ENCODE results near the gene IKZF3. TPM values are rescaled to one million over a fixed set of nuclear protein-coding genes. Genes with fewer than 3 reads are reported as not detected.
A peak's percentile ranks its signal among the peaks of the same experiment; 100 is the strongest.

The IKZF3 gene
- polyA plus RNA-seq, 1 donor (not counting 4 experiments of a cell fraction or from before 2014, with no cell fraction given), result not detected

- Histone ChIP-seq H3K27ac (ENCODE audit: control insufficient read depth, insufficient read depth, low read length) (peak overlapping the region; percentile 96), H3K9me3 (ENCODE audit: control insufficient read depth, low read depth, low read length) (no peaks in the 10 kb centered on the region), H4K20me1 (ENCODE audit: control insufficient read depth, extremely low read depth, insufficient read depth, low read length) (no peaks in the 10 kb centered on the region), H3K9me1 (ENCODE audit: control insufficient read depth, extremely low read depth, insufficient read depth, low read length) (no peaks in the 10 kb centered on the region), H3K9ac (ENCODE audit: control insufficient read depth, extremely low read depth, insufficient read depth, low read length) (no peak overlapping the region), H3K4me1 (ENCODE audit: control insufficient read depth, extremely low read depth, insufficient read depth, low read length) (peaks cover 28% of the 10 kb centered on the region), H3K4me3 (ENCODE audit: control insufficient read depth in 2 of 3, extremely low read depth in 1 of 3, insufficient read depth in 2 of 3, low read depth in 1 of 3, low read length in 3 of 3) (no peak overlapping the region), H3K4me2 (ENCODE audit: control insufficient read depth, extremely low read depth, insufficient read depth, low read depth, low read length) (no peak overlapping the region), H3K36me3 (ENCODE audit: control insufficient read depth in 2 of 2, extremely low read depth in 1 of 2, insufficient read depth in 2 of 2, low read length in 2 of 2) (peaks cover 26 to 32% of the 10 kb centered on the region in 2 experiments), H3K27me3 (ENCODE audit: control insufficient read depth, extremely low read depth, insufficient read depth, low read length) (no peaks in the 10 kb centered on the region), H2AFZ (ENCODE audit: control insufficient read depth, low read length) (no peak overlapping the region), H3K79me2 (ENCODE audit: control insufficient read depth, insufficient read depth, low read length) (no peaks in the 10 kb centered on the region)
- dilution Hi-C loops (cut with MboI; ENCODE audit: extremely low pct_ligation_motif_present, low sequenced_read_pairs), result no loop called here
- no peak for FAIRE-seq
- no peak for DNase-seq (ENCODE audit: low read depth, low spot score)
- TF ChIP-seq, protein P1, sequence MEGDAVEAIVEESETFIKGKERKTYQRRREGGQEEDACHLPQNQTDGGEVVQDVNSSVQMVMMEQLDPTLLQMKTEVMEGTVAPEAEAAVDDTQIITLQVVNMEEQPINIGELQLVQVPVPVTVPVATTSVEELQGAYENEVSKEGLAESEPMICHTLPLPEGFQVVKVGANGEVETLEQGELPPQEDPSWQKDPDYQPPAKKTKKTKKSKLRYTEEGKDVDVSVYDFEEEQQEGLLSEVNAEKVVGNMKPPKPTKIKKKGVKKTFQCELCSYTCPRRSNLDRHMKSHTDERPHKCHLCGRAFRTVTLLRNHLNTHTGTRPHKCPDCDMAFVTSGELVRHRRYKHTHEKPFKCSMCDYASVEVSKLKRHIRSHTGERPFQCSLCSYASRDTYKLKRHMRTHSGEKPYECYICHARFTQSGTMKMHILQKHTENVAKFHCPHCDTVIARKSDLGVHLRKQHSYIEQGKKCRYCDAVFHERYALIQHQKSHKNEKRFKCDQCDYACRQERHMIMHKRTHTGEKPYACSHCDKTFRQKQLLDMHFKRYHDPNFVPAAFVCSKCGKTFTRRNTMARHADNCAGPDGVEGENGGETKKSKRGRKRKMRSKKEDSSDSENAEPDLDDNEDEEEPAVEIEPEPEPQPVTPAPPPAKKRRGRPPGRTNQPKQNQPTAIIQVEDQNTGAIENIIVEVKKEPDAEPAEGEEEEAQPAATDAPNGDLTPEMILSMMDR (optimal IDR thresholded peaks at IDR 0.05 in 1 of 3, IDR thresholded peaks at IDR 0.05 in 1 of 3, conservative IDR thresholded peaks at IDR 0.05 in 1 of 3; ENCODE audit: extremely low read depth in 1 of 3, insufficient read depth in 2 of 3, low read length in 3 of 3), result no peak
- TF ChIP-seq EZH2 (IDR thresholded peaks at IDR 0.05; ENCODE audit: low read length), result no peak
Measured at GRCh38 chr17:39742126-39742855, 121.8 kb downstream of the IKZF3 start.

DNA sequence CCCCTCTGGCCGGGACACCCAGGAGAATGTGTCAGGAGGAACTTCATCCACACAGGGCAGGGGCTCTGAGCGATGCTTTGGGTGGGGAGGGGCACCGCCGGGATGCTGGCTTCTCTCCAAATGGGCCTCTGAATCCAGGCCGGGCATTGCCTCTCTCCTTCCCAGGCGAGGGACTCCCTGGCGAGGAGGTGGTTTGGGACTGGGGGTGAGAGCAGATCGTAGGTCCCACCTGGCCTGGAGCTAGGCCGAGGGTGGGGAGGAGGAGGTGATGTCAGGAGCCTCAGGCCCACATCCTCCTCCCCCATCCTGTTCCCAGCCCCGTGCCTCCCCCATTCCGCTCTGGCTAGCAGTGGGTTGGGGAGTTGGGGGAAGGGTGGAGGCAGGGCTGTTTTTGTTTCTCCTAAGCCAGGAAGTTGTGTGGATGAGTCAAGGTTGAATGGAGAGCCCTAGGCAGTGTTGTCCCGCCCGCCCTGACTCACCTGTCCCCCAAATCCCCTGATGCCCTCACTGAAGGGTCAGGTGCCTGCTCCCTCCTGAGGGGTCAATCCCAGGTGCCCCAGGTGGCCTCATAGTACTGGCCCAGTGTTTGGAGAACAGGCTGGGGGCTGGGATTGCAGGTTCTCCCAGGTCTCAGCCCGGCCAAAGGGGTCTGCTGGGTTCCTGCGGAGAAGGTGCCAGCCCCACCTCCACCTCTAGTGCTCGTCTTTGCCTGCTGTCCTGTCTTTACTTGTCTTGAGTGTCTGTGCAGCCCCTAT lies 123.6 kb downstream of the IKZF3 start:
- H3K79me2 ChIP-seq (ENCODE audit: control insufficient read depth, insufficient read depth, low read length), result no peaks in the 10 kb centered on the region
- FAIRE-seq, result peak; percentile 93

More for the DNA sequence above, 123.6 kb downstream of the IKZF3 start:
- Histone ChIP-seq H3K4me3 (ENCODE audit: control insufficient read depth in 2 of 3, extremely low read depth in 1 of 3, insufficient read depth in 2 of 3, low read depth in 1 of 3, low read length in 3 of 3) (peak overlapping the region; percentile 73 to 89 (median 84)), H3K9me3 (ENCODE audit: control insufficient read depth, low read depth, low read length) (no peaks in the 10 kb centered on the region), H3K27ac (ENCODE audit: control insufficient read depth, insufficient read depth, low read length) (peak overlapping the region; percentile 96), H3K27me3 (ENCODE audit: control insufficient read depth, extremely low read depth, insufficient read depth, low read length) (no peaks in the 10 kb centered on the region), H3K9me1 (ENCODE audit: control insufficient read depth, extremely low read depth, insufficient read depth, low read length) (no peaks in the 10 kb centered on the region), H4K20me1 (ENCODE audit: control insufficient read depth, extremely low read depth, insufficient read depth, low read length) (no peaks in the 10 kb centered on the region), H3K36me3 (ENCODE audit: control insufficient read depth in 2 of 2, extremely low read depth in 1 of 2, insufficient read depth in 2 of 2, low read length in 2 of 2) (peaks cover 20 to 24% of the 10 kb centered on the region in 2 experiments), H3K4me2 (ENCODE audit: control insufficient read depth, extremely low read depth, insufficient read depth, low read depth, low read length) (peak overlapping the region; percentile 85), H2AFZ (ENCODE audit: control insufficient read depth, low read length) (no peak overlapping the region), H3K4me1 (ENCODE audit: control insufficient read depth, extremely low read depth, insufficient read depth, low read length) (peaks cover 28% of the 10 kb centered on the region), H3K9ac (ENCODE audit: control insufficient read depth, extremely low read depth, insufficient read depth, low read length) (peak overlapping the region; percentile 99)
- dilution Hi-C loops (cut with MboI; ENCODE audit: extremely low pct_ligation_motif_present, low sequenced_read_pairs), result no loop called here
- peak; percentile 92 for DNase-seq (ENCODE audit: low read depth, low spot score)
- TF ChIP-seq EZH2 (IDR thresholded peaks at IDR 0.05; ENCODE audit: low read length), result no peak
- TF ChIP-seq, protein P1 (optimal IDR thresholded peaks at IDR 0.05 in 1 of 3, IDR thresholded peaks at IDR 0.05 in 1 of 3, conservative IDR thresholded peaks at IDR 0.05 in 1 of 3; ENCODE audit: extremely low read depth in 1 of 3, insufficient read depth in 2 of 3, low read length in 3 of 3), result no peak

All from keratinocyte (primary cell).